ENCODE measurements around the gene ATP8A2.

ATP8A2 gene

DNA sequence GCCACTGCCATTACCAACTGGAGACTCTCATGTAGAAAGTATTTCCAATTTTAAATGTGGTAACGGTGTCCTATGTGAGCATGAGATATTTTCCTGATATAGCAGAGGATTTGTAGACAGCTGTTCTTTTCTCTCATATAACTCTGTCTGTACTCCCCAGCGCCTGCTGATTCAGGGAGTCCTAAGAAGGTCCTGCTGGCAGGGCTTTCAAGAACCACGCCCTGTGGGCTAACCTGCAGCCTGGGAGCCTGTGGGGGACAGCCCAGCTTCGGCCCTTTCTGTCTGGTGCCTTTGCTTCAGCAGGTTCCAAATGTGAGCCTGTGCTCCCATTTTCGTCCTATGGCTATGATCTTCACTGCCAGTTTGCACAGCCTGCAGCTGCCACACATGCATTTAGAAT is 316.8 kb downstream of the ATP8A2 start:
- no peak for DNase-seq

DNA sequence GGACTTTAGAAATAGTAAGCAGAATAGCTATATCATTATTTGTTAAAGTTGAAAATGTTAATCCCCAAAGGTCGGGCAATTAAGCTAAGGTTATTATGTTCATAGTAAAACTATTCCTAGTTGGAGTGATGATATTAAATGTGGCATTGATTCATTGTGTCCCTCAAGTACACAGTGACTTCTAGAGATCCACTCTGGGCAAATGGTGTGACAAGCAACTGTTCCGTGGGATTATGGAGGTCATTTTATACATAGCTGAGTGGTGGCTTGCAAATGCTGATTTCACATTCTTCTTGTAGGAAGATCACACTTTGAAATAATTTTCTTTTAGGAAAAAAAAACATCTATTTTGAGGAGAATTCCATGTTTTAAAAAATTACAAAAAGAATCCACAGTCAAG is 317.8 kb downstream of the ATP8A2 start:
- DNase-seq = no peak

DNA sequence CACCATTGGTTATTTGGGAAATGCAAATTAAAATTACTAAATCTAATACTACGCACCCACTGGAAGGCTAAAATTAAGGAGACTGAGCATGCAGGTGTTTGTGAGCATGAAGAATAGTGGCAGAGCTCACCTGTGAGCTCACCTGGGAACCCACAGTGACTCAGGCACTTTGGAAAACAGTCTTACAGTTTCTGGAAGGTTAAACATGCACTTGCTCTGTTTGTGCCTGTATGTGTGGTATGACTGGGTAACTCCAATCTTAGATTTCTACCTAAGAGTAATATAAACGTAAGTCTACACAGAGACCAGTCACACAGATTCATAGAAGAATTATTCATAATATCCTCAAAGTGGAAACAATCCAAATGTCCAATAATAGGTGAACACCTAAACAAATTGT is 318.8 kb downstream of the ATP8A2 start:
- no peak for DNase-seq

DNA sequence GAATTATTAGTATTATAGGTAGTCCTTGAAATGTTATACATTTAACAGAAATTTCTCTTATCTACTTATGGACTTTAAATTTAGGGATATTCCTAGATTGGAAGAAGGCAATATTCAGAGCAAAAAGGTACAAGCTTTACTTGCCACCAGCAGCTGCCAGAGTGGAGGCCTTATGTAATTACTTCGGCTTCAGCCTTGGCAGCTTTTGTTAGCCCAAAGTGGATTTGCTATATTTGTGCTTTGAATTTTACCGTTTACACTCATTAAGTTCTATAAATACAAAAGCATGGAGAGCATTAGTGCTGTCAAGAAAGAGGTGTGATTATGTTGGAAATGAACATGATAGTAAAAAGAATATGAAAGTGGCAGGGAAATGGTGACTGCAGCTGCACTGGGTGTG is 319.9 kb downstream of the ATP8A2 start:
- no peak for DNase-seq

DNA sequence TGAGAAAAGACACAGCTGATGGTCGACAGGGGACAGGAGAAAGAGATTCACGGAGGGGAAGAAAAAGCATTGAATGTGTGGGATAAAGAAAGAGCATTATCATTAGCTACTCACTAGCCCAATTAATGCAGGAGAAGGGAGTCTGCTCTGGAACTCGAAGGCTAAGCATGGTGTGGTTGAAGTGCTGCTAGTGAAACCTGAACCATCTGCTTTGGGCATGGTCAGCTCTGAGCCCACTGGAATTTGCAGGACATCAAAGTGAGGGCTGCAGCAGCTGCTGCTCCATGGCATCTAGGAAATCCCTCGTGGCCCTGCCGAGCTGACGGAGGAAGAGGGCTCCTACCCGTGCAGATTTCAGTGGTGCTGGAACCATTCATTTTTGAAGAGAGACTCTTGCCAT is 320.3 kb downstream of the ATP8A2 start:
- DNase-seq = no peak

DNA sequence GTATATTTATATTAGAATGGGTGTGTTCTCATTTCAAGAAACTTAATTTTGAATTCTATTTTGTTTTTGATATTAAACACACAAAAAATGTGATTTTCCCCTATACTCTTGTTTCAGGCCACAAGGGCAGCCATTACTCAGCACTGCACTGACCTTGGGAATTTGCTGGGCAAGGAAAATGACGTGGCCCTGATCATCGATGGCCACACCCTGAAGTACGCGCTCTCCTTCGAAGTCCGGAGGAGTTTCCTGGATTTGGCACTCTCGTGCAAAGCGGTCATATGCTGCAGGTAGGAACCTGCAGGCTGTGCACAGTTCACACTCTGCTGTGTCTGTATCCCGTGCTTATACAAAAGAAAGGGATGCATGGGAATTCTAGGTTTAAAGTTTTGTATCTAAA is 327.3 kb downstream of the ATP8A2 start:
- DNase-seq = no peak

DNA sequence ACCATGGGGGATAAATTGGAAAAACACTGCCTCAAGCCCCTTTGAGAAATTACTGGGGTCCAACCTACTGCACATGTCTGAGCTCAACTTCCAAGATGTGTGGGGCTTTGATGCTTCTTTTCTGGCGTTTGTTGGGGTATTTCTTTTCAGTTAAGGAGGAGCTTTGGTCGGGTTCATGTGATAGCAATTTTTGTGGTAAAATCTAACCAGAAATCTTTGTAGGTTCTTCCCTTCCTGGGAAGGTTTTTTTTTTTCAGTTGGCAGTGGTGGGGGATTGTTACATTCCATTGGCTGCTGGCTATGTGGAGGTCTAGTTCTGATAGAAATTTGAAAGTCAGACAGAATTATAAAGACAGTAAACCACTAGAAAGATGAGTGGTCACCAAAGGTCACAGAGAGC is 327.8 kb downstream of the ATP8A2 start:
- no peak for DNase-seq

DNA sequence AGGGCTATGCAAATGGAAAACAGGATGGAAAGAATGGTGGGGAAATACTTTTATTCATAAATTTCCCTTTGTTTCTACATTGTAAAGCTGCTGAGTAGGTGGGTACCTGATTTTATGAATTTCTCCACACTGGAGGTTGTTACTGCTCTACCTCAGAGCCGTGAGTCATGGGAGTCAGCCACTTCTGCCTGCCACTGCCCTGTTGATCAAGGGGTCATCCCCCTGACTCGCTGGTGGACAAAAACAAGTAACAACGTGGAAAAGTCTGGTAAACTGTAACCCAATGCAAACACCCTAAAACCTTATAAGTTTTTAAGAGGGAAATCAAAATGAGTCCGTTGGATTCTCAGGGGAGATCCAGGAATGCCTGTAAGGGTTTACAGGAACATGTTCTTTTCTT is 329.5 kb downstream of the ATP8A2 start:
- no peak for DNase-seq

DNA sequence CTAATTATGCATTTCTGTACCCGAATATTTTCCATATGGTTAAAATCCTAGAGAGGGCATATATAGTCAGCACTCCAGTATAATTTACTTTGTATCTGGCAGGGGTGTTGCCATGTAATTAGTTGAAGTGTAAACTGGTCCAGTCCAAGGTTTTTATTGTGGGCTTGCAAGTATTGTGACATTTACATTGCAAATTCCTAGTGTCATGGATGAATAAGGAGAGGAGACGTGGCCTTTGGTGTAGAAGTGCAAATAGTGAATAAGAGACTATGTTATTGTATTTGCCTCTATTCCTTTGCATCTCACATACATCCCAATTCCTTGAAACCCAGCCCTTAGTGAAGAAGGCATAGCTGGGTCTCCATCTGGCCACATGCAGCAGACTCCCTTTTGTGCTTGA is 330.6 kb downstream of the ATP8A2 start:
- DNase-seq = no peak

DNA sequence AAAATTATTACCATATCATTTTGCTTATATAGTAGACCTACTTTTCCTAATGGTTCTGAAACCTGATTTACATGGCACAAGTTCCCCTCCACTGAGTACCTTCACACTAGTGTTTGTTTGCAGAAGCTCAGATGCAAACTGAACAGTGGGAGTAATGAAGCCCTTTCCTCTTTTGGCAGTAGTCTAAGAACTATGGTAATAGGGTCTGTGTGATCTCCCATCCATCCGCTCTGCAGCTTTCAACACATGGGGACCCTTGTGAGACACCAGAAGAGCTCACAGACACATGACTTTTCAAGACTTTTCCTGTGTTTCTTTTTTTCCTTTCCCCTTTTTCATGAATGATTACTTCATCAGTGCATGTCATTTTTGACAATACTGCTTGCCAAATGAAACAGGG is 336.0 kb downstream of the ATP8A2 start:
- no peak for DNase-seq

DNA sequence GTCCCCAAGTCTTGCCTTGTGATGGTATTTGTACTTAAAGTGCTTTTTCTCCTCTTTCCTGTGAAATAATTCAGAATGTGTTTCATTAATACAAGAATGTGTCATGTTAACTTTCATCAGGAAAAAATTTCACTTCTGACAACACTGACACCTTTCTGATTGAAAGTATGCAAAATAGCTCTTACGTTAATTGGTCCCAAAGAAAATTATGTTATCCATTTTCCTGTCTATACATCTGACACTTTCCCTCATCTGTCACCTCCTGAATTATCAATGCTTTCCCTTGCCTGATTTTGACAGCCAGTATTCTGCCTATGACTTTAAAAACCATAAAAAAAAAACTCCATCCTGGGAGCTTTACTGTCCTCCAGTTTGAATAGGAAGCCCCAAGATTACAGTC is 336.5 kb downstream of the ATP8A2 start:
- no peak for DNase-seq

DNA sequence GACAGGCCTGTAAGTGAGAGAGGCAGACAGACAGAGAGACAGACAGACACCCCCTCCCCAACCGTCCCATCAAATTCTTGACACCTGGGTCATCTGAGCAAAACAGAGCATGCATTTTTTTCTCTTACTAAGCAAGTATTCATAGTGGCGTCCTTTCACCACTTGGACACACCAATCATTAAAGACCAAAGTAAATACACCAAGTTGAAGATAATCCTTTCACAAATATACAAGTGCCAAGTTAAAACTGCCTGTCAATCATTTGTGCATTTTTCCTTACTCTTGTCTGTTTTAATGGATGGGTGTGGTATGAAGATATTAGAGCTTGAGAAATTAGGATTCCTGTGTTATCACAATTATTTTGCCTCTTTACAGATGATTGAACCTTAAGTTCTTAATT is 337.3 kb downstream of the ATP8A2 start:
- DNase-seq = no peak

DNA sequence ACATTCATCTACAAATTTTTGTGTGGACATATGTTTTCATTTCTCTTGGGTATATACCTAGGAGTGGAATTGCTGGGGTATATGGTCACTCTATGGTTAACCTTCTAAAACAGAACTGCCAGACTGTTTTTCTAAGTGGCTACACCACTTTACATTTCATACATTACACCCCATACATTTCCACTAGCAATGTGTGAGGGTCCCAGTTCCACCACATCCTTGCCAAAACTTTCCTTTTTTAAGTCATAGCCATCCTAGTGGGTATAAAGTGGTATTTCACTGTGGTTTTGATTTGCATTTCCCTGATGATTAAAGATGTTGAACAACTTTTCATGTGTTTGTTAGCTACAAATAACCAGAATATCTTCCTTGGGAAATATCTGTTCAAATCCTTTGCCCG is 344.0 kb downstream of the ATP8A2 start:
- DNase-seq = no peak

DNA sequence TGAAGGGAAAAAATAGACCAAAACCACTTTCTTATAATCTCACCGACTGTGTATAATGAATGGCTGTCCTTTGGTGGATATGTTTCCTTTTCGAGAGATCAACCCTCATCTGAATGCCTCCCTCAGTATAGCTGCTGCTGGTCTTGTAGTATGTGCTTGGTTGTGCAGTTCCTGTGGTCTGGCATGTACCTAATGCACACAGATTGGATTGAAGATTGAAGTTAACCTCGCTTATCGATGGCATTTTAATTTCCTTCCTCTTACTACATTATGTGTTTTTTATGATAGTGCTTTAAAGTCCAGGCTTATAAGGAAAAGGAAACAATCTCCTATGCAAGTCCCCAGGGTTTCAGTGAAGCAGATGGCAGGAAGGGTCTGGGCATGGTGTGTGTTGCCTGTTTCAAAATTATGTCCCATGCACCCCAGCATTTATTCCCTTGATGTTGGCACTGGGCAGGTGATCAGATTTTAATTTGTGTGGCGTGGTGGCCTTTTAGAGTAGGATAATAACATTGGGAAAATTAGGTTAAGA is 346.0 kb downstream of the ATP8A2 start:
- no peak for DNase-seq

DNA sequence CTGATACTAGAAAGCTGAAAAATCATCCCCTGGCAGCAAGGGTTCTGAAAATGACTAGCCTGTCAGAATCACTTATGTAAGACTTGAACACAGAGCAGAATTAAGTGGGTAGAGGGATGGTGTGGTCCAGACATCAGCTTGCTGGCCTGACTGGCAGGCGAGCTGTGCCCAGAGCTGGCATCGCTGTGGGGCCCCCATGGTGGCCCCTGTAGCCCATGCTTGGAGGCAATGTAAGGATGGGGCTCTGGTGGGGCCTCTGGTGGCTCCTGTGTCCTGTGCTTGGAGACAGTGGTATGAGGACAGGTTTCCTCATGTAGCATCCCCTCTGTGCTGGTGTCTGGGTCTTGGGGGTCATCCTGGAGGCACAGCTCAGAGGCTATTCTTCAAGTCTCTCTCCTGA is 347.9 kb downstream of the ATP8A2 start:
- no peak for DNase-seq

DNA sequence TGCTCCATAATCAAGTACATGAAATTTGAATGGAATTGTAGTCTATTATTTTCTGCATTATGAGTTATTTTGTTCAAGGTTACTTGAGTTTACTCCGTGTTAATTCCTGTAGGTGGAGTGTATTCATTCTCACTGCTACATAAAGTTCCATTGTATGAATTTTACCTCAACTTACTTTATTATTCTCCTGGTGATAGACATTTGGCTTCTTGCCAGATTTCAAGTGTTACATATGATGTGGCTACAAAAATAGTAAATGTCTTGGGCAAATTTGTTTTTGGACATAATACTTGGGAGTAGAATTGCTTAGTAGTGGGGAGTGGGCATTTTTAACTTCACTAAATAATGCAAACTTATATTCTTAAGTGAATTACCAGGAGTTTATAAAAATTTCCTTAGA is 351.1 kb downstream of the ATP8A2 start:
- DNase-seq = no peak

DNA sequence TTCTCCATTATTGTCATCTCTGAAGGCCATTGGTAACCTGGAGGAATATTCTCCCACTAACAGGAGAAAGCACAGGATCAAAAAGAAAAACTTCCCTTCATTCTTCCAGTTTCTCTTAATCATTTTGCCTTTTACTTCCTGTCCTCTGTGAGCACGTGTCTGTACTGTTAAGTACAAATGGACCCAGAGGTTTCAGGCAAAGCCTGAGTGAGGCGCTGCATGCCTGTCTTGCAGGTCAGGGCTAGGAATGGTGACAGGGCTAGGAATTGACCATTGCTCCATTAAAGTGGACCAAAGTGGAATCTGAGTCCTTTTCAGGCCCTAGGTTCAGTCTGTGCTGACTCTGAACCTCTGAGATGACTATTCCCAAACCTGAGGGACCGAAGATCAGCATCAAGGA is 353.3 kb downstream of the ATP8A2 start:
- no peak for DNase-seq

DNA sequence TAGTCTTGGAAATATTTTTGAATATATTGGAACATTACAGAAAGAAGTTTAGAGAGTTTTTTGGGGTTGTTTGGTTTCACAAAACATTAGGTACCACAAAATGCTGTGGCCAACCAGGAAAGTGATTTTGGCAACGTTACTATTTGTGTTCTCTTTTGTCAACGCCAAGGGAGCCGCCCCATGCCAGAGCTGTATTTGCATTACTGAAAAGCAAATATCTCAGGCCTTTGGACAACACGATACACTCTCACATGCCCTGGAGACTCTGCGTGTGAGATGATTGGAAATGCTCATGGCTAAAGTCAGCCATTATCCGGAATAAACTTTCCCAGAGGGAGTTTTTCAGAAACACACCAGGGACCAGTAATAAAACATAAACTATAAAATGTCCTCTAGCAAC is 355.5 kb downstream of the ATP8A2 start:
- no peak for DNase-seq

DNA sequence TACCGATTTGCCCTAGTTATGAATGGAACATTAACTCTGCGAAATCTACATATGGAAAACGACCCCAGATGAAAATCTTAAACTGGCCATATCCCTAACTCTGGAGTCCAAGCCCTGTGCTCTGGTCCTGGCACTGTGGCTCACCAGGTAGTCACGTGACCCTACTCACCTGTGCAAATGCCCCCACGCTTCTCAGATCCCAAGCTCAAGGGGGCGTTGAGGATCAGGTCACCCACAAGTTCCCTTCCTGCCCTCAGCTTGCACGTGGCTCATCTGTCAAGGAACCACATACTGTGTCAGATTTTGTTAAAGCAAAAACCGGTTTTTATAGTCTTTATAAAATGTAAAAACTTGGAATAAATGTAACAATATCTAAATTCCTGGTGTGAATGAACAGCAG is 356.0 kb downstream of the ATP8A2 start:
- no peak for DNase-seq

DNA sequence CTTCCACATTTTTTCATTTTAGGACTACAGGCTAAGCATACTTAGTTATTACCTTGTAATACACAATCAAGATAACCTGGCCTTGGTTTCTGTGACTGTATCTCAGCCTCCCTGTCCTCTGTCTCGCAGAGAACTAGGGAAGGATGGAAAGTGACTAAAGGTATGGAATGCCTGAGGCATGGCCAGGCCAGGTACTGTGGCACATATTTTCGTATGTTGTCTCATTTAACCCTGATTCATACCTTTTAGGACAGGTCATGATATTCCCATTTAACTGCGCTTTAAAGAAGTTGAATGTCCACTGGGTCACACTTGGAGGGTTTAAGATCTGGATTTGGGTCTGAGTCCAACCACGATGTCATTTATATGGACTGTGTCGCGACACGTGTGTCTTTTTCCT is 357.4 kb downstream of the ATP8A2 start:
- no peak for DNase-seq

DNA sequence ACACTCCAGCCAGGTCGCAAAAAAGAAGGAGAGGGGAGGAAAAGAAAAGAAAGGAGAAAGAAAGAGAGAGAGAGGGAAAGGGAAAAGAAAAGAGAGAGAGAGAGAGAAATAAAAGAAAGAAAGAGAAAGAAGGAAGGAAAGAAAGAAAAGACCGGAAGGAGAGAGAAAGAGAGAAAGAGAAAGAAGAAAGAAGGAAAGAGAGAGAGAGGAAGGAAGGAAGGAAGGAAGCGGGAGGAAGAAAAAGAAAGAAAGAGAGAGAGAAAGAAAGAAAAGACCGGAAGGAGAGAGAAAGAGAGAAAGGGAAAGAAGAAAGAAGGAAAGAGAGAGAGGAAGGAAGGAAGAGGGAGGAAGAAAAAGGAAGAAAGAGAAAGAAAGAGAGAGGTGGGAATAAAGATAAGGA is 359.3 kb downstream of the ATP8A2 start:
- DNase-seq = no peak

DNA sequence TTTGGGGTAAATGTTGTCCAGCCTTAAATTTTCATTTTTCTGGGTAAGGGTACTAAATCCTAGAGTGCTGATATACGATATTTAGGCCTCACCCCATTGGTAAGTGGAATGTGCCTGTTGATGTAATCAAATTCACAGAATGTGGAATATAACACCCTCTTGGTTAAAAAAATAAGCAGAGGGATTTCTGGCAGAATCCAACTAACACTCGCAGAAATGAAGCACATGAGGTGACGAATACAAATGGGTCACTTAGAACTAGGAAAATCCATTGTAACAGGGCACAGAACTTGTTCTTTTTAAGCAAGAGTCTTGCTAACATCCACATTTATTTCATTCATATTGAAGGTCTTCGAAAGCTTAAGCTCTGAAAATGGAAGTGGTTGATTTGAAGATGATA is 359.8 kb downstream of the ATP8A2 start:
- DNase-seq = no peak

DNA sequence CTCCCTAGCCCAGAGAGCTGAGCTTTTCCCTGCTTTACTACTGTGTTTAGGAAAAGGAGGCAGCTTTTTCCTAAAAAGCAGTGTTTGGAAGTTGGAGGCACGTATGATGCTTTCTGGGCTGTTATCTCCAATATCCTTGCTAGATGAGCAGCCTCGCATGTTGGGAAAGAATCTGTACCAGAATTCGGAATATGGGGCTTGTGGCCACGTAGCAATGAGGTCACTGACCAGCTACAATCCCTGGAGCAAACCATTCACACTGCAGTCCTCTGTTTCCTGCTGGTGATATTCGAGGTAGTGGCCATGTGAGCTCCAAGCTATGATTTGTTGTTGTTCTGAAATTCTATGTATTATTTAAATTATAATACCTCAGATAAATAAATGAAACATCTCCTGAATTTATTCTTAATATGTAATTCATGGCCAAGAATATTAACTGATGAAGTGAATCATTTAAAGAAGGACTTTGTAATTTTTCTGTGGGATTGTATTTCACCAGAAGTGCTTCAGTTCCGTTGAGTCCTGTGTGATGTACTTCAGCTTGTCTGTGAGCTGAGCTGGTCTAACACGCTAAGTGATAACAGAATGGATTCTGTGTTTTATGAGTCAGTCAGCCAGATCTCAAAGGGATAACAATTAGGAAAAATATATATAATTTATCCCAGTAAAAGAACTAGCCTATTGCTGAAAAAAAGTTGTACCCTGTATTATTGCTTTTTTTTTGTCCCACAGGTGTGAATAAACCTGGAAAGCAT is 360.5 kb downstream of the ATP8A2 start:
- no peak for DNase-seq

DNA sequence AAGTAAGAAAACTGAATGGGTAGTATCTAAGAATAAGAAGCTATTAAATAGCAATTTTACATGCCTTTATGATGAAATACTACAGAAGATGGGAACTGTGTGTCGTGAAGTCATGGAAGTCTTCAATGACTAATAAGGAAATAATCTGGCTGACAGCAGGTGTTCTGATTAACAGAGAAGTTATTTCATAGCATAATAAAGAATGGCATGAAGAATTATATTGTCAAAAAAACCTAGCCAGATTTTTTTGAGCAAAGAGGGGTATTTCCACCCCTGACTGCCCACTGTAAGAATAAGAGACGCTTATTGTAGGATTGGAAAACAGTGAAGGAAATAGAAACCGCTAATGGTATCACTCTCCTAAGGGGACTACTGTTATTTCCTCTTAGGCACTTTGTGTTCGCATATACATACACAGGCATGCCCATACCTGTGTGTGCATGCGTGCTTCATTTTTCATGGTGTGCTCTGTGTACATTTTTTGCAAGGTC is 361.3 kb downstream of the ATP8A2 start:
- no peak for DNase-seq
